Epithelial cell of esophagus (primary cell): Measurements from ENCODE around the gene RNASEH2A.

Experiments
- DNase-seq: peaks from one replicate; pipeline ENCODE4 v3.0.0; 2010; ENCODE audit warnings: low read depth
- H3K4me3 ChIP-seq: 2 replicates; pipeline ENCODE4 v1.5.1; 2011; ENCODE audit warnings: mild to moderate bottlenecking, low read length, control low read depth
- TF ChIP-seq, protein P1 (sequence below): IDR thresholded peaks from 2 replicates; pipeline ENCODE4 v1.5.1; 2011; ENCODE audit warnings: low read depth, mild to moderate bottlenecking, low read length, control low read depth, inconsistent platforms; ENCODE audit not compliant: insufficient read depth; ENCODE audit errors: missing control alignments

The RNASEH2A gene

DNA sequence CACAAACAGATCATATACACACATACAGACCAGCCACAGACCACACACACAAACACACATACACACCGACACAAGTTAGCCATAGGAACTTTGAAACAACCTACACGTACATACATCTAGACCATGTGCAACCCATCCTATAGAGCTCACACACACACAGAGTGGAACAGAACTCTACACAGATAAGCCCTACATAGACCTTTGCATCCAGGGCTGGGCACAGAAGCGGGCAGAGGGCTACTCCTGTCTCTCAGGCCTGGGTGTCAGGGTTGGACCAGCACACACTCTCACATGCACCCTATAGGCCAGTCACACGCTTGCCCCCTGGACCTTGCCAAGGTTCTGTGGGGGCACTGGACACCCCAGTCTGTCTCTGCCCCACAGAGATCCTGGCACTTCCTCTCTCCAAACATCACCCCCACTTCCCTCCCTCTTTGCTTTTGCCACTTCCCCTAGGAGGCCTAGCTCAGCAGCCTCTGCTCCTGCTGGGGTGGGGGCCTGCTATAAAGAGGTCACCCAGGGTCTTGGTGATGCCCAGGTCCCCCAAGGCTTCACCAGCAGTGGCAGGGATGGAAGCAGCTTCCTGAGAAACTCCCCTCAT is 20.9 kb upstream of the RNASEH2A start:
- TF ChIP-seq, protein P1, sequence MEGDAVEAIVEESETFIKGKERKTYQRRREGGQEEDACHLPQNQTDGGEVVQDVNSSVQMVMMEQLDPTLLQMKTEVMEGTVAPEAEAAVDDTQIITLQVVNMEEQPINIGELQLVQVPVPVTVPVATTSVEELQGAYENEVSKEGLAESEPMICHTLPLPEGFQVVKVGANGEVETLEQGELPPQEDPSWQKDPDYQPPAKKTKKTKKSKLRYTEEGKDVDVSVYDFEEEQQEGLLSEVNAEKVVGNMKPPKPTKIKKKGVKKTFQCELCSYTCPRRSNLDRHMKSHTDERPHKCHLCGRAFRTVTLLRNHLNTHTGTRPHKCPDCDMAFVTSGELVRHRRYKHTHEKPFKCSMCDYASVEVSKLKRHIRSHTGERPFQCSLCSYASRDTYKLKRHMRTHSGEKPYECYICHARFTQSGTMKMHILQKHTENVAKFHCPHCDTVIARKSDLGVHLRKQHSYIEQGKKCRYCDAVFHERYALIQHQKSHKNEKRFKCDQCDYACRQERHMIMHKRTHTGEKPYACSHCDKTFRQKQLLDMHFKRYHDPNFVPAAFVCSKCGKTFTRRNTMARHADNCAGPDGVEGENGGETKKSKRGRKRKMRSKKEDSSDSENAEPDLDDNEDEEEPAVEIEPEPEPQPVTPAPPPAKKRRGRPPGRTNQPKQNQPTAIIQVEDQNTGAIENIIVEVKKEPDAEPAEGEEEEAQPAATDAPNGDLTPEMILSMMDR = no peak
- no peak overlapping the region for H3K4me3 ChIP-seq
- DNase-seq = no peak

DNA sequence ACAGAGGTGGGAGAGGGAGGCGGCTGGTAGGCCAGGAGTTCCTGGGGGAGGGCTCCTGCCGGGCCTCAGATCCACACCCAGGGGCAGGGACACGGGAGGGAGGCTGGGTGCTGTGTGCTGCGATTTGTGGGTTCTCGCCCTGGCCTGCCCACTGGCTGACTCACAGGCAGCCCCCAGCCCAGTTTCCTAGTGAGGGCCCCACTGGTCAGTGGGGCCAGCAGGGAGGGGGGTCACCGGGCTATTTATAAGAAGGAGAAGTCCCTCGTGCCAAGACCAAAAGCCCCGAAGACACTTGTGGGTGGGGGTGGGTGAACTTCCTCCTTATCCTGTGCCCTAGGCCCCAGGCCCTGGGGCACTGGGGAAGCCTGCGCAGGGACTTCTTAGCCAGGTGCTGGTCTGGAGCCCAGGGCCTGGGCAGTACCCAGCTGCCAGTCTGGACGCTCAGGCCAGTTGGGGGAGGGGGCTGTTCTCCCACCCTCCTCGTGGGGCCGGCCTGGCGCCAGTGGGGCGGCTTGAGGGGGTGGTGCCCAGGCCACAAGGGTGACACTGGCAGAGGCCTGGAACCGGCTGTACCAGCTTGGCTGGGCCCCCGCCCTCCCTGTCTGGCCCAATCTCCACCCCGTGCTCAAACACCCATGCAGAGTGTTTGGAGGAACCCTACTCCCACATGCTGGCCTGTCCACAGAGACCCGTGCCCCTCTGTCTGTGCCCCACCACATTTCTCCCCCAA is 20.1 kb upstream of the RNASEH2A start:
- peak; percentile 66 for DNase-seq
- TF ChIP-seq, protein P1 = no peak
- no peak overlapping the region for H3K4me3 ChIP-seq

DNA sequence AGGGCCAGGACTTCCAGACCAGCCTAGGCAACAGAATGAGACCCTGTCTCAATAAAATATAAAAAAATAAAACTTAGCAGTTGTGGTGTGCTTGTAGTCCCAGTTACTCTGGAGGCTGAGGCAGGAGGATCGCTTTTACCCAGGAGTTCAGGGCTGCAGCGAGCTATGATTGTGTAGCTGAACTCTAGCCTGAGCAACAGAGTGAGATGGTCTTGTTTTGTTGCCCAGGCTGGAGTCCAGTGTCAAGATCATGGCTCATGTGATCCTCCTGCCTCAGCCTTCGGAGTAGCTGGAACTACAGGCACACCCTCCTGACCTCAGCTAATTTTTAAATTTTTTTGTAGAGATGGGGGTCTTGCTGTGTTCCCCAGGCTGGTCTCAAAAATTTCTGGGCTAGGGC is 19.4 kb upstream of the RNASEH2A start:
- DNase-seq = no peak
- TF ChIP-seq, protein P1 = no peak
- H3K4me3 ChIP-seq = no peak overlapping the region

DNA sequence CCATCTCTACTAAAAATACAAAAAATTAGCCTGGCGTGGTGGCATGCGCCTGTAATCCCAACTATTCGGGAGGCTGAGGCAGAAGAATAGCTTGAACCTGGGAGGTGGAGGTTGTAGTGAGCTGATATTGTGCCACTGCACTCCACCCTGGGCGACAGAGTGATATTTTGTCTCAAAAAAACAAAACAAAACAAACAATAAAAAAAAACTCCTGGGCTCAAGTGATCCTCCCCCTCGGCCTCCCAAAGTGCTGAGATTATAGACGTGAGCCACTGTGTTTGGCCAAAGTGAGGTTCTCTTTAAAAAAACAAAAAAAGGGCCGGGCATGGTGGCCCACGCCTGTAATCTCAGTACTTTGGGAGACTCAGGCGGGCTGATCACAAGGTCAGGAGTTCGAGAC is 18.9 kb upstream of the RNASEH2A start:
- DNase-seq = no peak
- H3K4me3 ChIP-seq = no peak overlapping the region
- TF ChIP-seq, protein P1 = no peak

GRCh38 chr19:12788042-12788681 is 18.2 kb upstream of the RNASEH2A start:
- H3K4me3 ChIP-seq = no peak overlapping the region
- TF ChIP-seq, protein P1 = no peak
- DNase-seq = no peak

DNA sequence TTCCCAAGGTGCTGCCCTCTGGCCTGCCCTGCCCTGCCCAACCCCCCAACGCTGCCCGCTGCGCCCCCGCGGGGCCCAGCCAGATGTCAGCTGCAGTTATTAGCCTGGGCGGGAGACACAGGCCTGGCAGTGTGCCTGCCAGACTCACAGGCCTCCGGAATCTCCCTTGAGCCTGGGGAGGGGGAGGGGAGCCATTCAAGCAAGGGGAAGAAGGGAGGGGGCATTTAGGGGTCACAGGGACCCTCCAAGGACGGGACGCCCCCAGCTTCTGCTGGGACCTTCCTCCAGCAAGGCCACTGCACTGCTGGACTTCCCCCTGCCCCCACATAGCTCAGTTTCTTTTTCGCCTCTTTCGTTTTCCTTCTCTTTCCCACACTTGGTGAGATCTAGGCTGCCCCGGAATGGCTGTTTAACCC is 17.7 kb upstream of the RNASEH2A start:
- TF ChIP-seq, protein P1 = no peak
- DNase-seq = peak; percentile 67

More for the DNA sequence above, 17.7 kb upstream of the RNASEH2A start:
- H3K4me3 ChIP-seq = peak overlapping the region; percentile 27
